Gastrocnemius medialis (tissue), 4 donors: ENCODE results near the gene RAD50. TPM values are rescaled to one million over a fixed set of nuclear protein-coding genes. Genes with fewer than 3 reads are reported as not detected.

Experiments
- ATAC-seq, 2 donors: fragments of 150-250 bp; one replicate each; pipeline ENCODE4 v1.9.1; 2016
- DNase-seq, 2 donors: peaks; one replicate each; pipeline ENCODE4 v3.0.0-alpha.2; 2019
- H3K27ac ChIP-seq, 4 donors: fragments of 200-600 bp; sonication (generic); 1 replicate in 1 of 4; 2 replicates in 3 of 4; pipeline ENCODE4 v1.5.1; 2016 to 2018; ENCODE audit warnings: mild to moderate bottlenecking in 2 of 4, moderate library complexity in 1 of 4
- H3K27me3 ChIP-seq, 3 donors: fragments of 200-600 bp; sonication (generic) in 2 of 3; 1 replicate in 1 of 3; 2 replicates in 2 of 3; pipeline versions ENCODE4 v1.5.1 to v1.6.0; 2016 to 2019; ENCODE audit warnings: mild to moderate bottlenecking in 1 of 3, moderate library complexity in 1 of 3
- H3K36me3 ChIP-seq, 2 donors: fragments of 200-600 bp; sonication (generic) in 1 of 2; one replicate each; pipeline ENCODE4 v1.5.1; 2017 to 2018
- H3K4me1 ChIP-seq, 2 donors: fragments of 200-600 bp; sonication (generic) in 1 of 2; one replicate each; pipeline ENCODE4 v1.5.1; 2016 to 2017; ENCODE audit warnings: mild to moderate bottlenecking in 2 of 2
- H3K4me3 ChIP-seq, 4 donors: fragments of 200-600 bp; sonication (generic) in 3 of 4; 1 replicate in 1 of 4; 2 replicates in 3 of 4; pipeline ENCODE4 v1.5.1; 2016 to 2019; ENCODE audit warnings: mild to moderate bottlenecking in 2 of 4
- H3K9me3 ChIP-seq, 3 donors: fragments of 200-600 bp; sonication (generic) in 2 of 3; 1 replicate in 1 of 3; 2 replicates in 2 of 3; pipeline ENCODE4 v1.5.1; 2016 to 2019
- CTCF ChIP-seq, 5 experiments: fragments of 450-650 bp in 3 of 5; fragments of 200-600 bp in 2 of 5; sonication (generic) in 2 of 5; IDR thresholded peaks in 4 of 5; conservative IDR thresholded peaks in 1 of 5; 1 replicate in 4 of 5; 2 replicates in 1 of 5; pipeline ENCODE4 v1.5.1; 2016 to 2019; ENCODE audit warnings: antibody characterized with exemption in 5 of 5, mild to moderate bottlenecking in 3 of 5, moderate library complexity in 3 of 5
- POLR2A ChIP-seq, 2 donors: fragments of 450-650 bp; IDR thresholded peaks; one replicate each; pipeline ENCODE4 v1.6.1; 2017; ENCODE audit warnings: antibody characterized with exemption in 2 of 2, mild to moderate bottlenecking in 2 of 2, moderate library complexity in 2 of 2
- in situ Hi-C, 4 donors: fragments of 200-750 bp; cut with MboI; loops; one replicate each; pipeline versions ENCODE4 v1.15.0 to v1.8.0; 2017; ENCODE audit warnings: low sequenced_read_pairs in 4 of 4
- intact Hi-C: fragments of 100-400 bp; cut with DNase I; formaldehyde crosslinking; loops from one replicate; pipeline ENCODE4 v1.15.1; 2023; ENCODE audit warnings: low total_unique reads
- total RNA-seq, 4 donors: library from RNA; depleted of rRNA; stranded (reverse); fragments of >200 nt; gene quantifications; one replicate each; pipeline versions ENCODE4 v1.1.0 to v1.2.3, GENCODE V29; 2016

Gene RAD50
- total RNA-seq, 4 donors from 2014 or later = 18.9 to 29.1 (median 22.0) TPM

GRCh38 chr5:132664696-132665209, 108.0 kb downstream of the RAD50 start:
- no peaks in the 10 kb centered on the region for H3K4me1 ChIP-seq
- H3K27ac ChIP-seq = no peak overlapping the region
- TF ChIP-seq POLR2A (IDR thresholded peaks at IDR 0.05) = no peak
- no peak for TF ChIP-seq CTCF (IDR thresholded peaks at IDR 0.05 in 4 of 5, conservative IDR thresholded peaks at IDR 0.05 in 1 of 5)
- H3K36me3 ChIP-seq = no peaks in the 10 kb centered on the region
- no peaks in the 10 kb centered on the region for H3K9me3 ChIP-seq
- no peak overlapping the region for H3K4me3 ChIP-seq
- no peak for DNase-seq
- intact Hi-C loops (no loop called here), in situ Hi-C loops (no loop called here)
- H3K27me3 ChIP-seq = no peaks in the 10 kb centered on the region
- ATAC-seq = no peak

- intact Hi-C loops = no loop called here
- in situ Hi-C loops = no loop called here
- ATAC-seq = no peak
Measured at GRCh38 chr5:132665574-132666080, 108.8 kb downstream of the RAD50 start.

GRCh38 chr5:132666310-132667123, 109.7 kb downstream of the RAD50 start:
- ATAC-seq (no peak), DNase-seq (no peak)
- no peaks in the 10 kb centered on the region for H3K36me3 ChIP-seq
- TF ChIP-seq CTCF (IDR thresholded peaks at IDR 0.05 in 4 of 5, conservative IDR thresholded peaks at IDR 0.05 in 1 of 5) = no peak
- no peak for TF ChIP-seq POLR2A (IDR thresholded peaks at IDR 0.05)
- H3K4me1 ChIP-seq = no peaks in the 10 kb centered on the region
- no peaks in the 10 kb centered on the region for H3K9me3 ChIP-seq
- intact Hi-C loops (no loop called here), in situ Hi-C loops (no loop called here)
- no peak overlapping the region for H3K27ac ChIP-seq
- no peak overlapping the region for H3K4me3 ChIP-seq
- no peaks in the 10 kb centered on the region for H3K27me3 ChIP-seq

More at GRCh38 chr5:132665574-132666080, 108.8 kb downstream of the RAD50 start:
- H3K27me3 ChIP-seq = no peaks in the 10 kb centered on the region
- H3K27ac ChIP-seq = no peak overlapping the region
- no peak for DNase-seq
- H3K4me3 ChIP-seq = no peak overlapping the region
- no peaks in the 10 kb centered on the region for H3K9me3 ChIP-seq
- TF ChIP-seq POLR2A (IDR thresholded peaks at IDR 0.05) (no peak), CTCF (IDR thresholded peaks at IDR 0.05 in 4 of 5, conservative IDR thresholded peaks at IDR 0.05 in 1 of 5) (no peak)
- H3K36me3 ChIP-seq = no peaks in the 10 kb centered on the region
- no peaks in the 10 kb centered on the region for H3K4me1 ChIP-seq

- no peak for ATAC-seq
- no peak for TF ChIP-seq CTCF (IDR thresholded peaks at IDR 0.05 in 4 of 5, conservative IDR thresholded peaks at IDR 0.05 in 1 of 5)
- TF ChIP-seq POLR2A (IDR thresholded peaks at IDR 0.05) = no peak
- Histone ChIP-seq H3K27me3 (no peaks in the 10 kb centered on the region), H3K9me3 (no peaks in the 10 kb centered on the region), H3K4me1 (no peaks in the 10 kb centered on the region), H3K36me3 (no peaks in the 10 kb centered on the region), H3K27ac (no peak overlapping the region), H3K4me3 (no peak overlapping the region)
- intact Hi-C loops (no loop called here), in situ Hi-C loops (no loop called here)
- DNase-seq = no peak
Measured at GRCh38 chr5:132667309-132667708, 110.5 kb downstream of the RAD50 start.
